GM12878 (cell line): Measurements from ENCODE around the gene TESK1. TPM values are rescaled to one million over a fixed set of nuclear protein-coding genes. Genes with fewer than 3 reads are reported as not detected.

Experiments used
- ATAC-seq: fragments of 200-7000 bp; cut with Tn5 transposase; 3 replicates; pipeline ENCODE4 v1.9.1; 2020; ENCODE audit warnings: mild to moderate bottlenecking, moderate library complexity
- BruUV-seq: library from RNA; stranded (reverse); fragments of 400-500 nt; replicated peaks from 2 replicates; lab custom pipeline; 2021; lab: Mats Ljungman, UMichigan
- CTCF ChIA-PET: fragments of 300-600 bp; sonication (Branson Sonifier 250); formaldehyde crosslinking; extraction: SDS; loops from one replicate; lab custom pipeline; 2021; ENCODE audit warnings: inconsistent platforms; lab: Yijun Ruan, JAX
- POLR2A ChIA-PET: fragments of 350-600 bp; formaldehyde crosslinking; extraction: SDS; loops from one replicate; lab custom pipeline; 2021; ENCODE audit warnings: inconsistent platforms; lab: Charles Lee
- RAD21 ChIA-PET: fragments of 300-600 bp; sonication (Branson Sonifier 250); formaldehyde crosslinking; loops from one replicate; lab custom pipeline; 2023; ENCODE audit warnings: antibody characterized with exemption; ENCODE audit not compliant: unreplicated experiment; lab: Charles Lee
- SMC1A ChIA-PET: fragments of 300-600 bp; sonication (Branson Sonifier 250); formaldehyde crosslinking; loops from one replicate; lab custom pipeline; 2023; ENCODE audit not compliant: unreplicated experiment, uncharacterized antibody; lab: Charles Lee
- DNase-seq: peaks from one replicate; pipeline ENCODE4 v3.0.0-alpha.2; 2011; ENCODE audit warnings: low read depth, low spot score
- FAIRE-seq: peaks from 3 replicates; lab custom pipeline; 2011; peaks lifted over from hg19 to GRCh38; lab: Jason Lieb, UNC
- H2AFZ ChIP-seq: 2 replicates; pipeline ENCODE4 v1.6.0; 2011; ENCODE audit warnings: low read depth, low read length, control low read depth; ENCODE audit not compliant: control insufficient read depth
- H3K27ac ChIP-seq: 2 replicates; pipeline ENCODE4 v1.5.1; 2011; ENCODE audit warnings: control low read depth; ENCODE audit not compliant: control insufficient read depth, insufficient read depth
- H3K27me3 ChIP-seq, 2 experiments: replicated peaks in 1 of 2; 2 replicates each; pipeline versions ENCODE4 v1.6.0 to v1.6.1; 2011; ENCODE audit warnings: low read length in 1 of 2; ENCODE audit not compliant: control insufficient read depth in 2 of 2, insufficient read depth in 2 of 2
- H3K36me3 ChIP-seq, 2 experiments: 2 replicates each; pipeline ENCODE4 v1.5.1; 2011; ENCODE audit warnings: low read length in 1 of 2; ENCODE audit not compliant: control insufficient read depth in 2 of 2, insufficient read depth in 2 of 2
- H3K4me1 ChIP-seq: 2 replicates; pipeline ENCODE4 v1.6.1; 2011; ENCODE audit warnings: mild to moderate bottlenecking, low read length, moderate library complexity, mixed read lengths; ENCODE audit not compliant: control insufficient read depth, insufficient read depth
- H3K4me2 ChIP-seq: 2 replicates; pipeline ENCODE4 v1.6.0; 2011; ENCODE audit warnings: control low read depth; ENCODE audit not compliant: control insufficient read depth, insufficient read depth
- H3K4me3 ChIP-seq: fragments of 200-600 bp; sonication (generic); 2 replicates; pipeline ENCODE4 v1.5.1; 2016
- H3K79me2 ChIP-seq: 2 replicates; pipeline ENCODE4 v1.6.0; 2011; ENCODE audit warnings: low read length; ENCODE audit not compliant: control insufficient read depth, insufficient read depth
- H3K9ac ChIP-seq: 2 replicates; pipeline ENCODE4 v1.8.0; 2011; ENCODE audit warnings: low read length, control low read depth, mixed read lengths; ENCODE audit not compliant: control insufficient read depth, insufficient read depth
- H3K9me3 ChIP-seq: replicated peaks from 3 replicates; pipeline ENCODE4 v1.5.1; 2011; ENCODE audit warnings: mild to moderate bottlenecking, low read length; ENCODE audit not compliant: control insufficient read depth, insufficient read depth
- H4K20me1 ChIP-seq: 2 replicates; pipeline ENCODE4 v1.6.0; 2011; ENCODE audit not compliant: control insufficient read depth, insufficient read depth
- BRCA1 ChIP-seq: IDR thresholded peaks from 2 replicates; pipeline ENCODE4 v1.6.1; 2011; ENCODE audit warnings: low read depth, low read length, improper control_type of control experiment
- DPF2 ChIP-seq: fragments of 450-650 bp; IDR thresholded peaks from 2 replicates; pipeline ENCODE4 v1.6.1; 2017; ENCODE audit warnings: mild to moderate bottlenecking
- GATAD2B ChIP-seq: fragments of 450-650 bp; conservative IDR thresholded peaks from 2 replicates; pipeline ENCODE4 v1.6.1; 2017; ENCODE audit warnings: low read depth, mild to moderate bottlenecking, moderate library complexity
- MYB ChIP-seq: fragments of 150-350 bp; IDR thresholded peaks from 2 replicates; pipeline ENCODE4 v1.6.1; 2014; ENCODE audit warnings: mild to moderate bottlenecking, low read depth, low read length, borderline replicate concordance
- NR2C1 ChIP-seq: fragments of 450-650 bp; IDR thresholded peaks from 2 replicates; pipeline ENCODE4 v1.6.1; 2017; ENCODE audit warnings: antibody characterized with exemption, mild to moderate bottlenecking, moderate library complexity
- NRF1 ChIP-seq: conservative IDR thresholded peaks from 2 replicates; pipeline ENCODE4 v1.6.1; 2011; ENCODE audit warnings: mild to moderate bottlenecking, low read depth, low read length, improper control_type of control experiment
- POLR2AphosphoS2 ChIP-seq: IDR thresholded peaks from 2 replicates; pipeline ENCODE4 v1.6.1; 2011; ENCODE audit warnings: low read depth, mild to moderate bottlenecking, low read length, improper control_type of control experiment, moderate library complexity
- POLR2AphosphoS5 ChIP-seq: IDR thresholded peaks from 2 replicates; pipeline ENCODE4 v1.6.1; 2011; ENCODE audit warnings: mild to moderate bottlenecking, low read length, inconsistent platforms
- RB1 ChIP-seq: fragments of 450-650 bp; formaldehyde crosslinking; IDR thresholded peaks from 2 replicates; pipeline ENCODE4 v1.6.1; 2017; ENCODE audit warnings: mild to moderate bottlenecking, borderline replicate concordance
- RCOR1 ChIP-seq: conservative IDR thresholded peaks from 2 replicates; pipeline ENCODE4 v1.6.1; 2012; ENCODE audit warnings: low read depth, low read length, improper control_type of control experiment
- SMARCA5 ChIP-seq: fragments of 450-650 bp; IDR thresholded peaks from 2 replicates; pipeline ENCODE4 v1.6.1; 2017; ENCODE audit warnings: mild to moderate bottlenecking
- SPI1 ChIP-seq: IDR thresholded peaks from 2 replicates; pipeline ENCODE4 v1.6.1; 2011; ENCODE audit warnings: low read depth, mild to moderate bottlenecking, low read length, moderate library complexity, borderline replicate concordance; ENCODE audit not compliant: insufficient read depth
- SUPT20H ChIP-seq: IDR thresholded peaks from 2 replicates; pipeline ENCODE4 v1.6.1; 2011; ENCODE audit warnings: low read depth, mild to moderate bottlenecking, low read length, moderate library complexity, borderline replicate concordance; ENCODE audit not compliant: control insufficient read depth
- TARDBP ChIP-seq: IDR thresholded peaks from 2 replicates; pipeline ENCODE4 v1.6.1; 2016; ENCODE audit warnings: borderline replicate concordance
- TBL1XR1 ChIP-seq: IDR thresholded peaks from 2 replicates; pipeline ENCODE4 v1.6.1; 2012; ENCODE audit warnings: low read depth, low read length, improper control_type of control experiment
- TCF3 ChIP-seq: IDR thresholded peaks from 2 replicates; pipeline ENCODE4 v1.6.1; 2012; ENCODE audit warnings: low read depth, mild to moderate bottlenecking, low read length, borderline replicate concordance; ENCODE audit not compliant: insufficient read depth
- WRNIP1 ChIP-seq: IDR thresholded peaks from 2 replicates; pipeline ENCODE4 v1.6.1; 2011; ENCODE audit warnings: low read depth, low read length, improper control_type of control experiment, borderline replicate concordance
- WGBS: methylation state at CpG from one replicate; pipeline ENCODE4 v1.1.6; 2016; ENCODE audit warnings: low lambda C conversion rate; ENCODE audit not compliant: insufficient replicate concordance, insufficient coverage; ENCODE audit errors: missing lambda C conversion rate; 5-methylcytosine and 5-hydroxymethylcytosine counted together
- in situ Hi-C: fragments of 300-500 bp; cut with MboI; formaldehyde crosslinking; loops from 9 replicates; pipeline ENCODE4 v1.14.3; 2018; ENCODE audit warnings: mixed read lengths
- intact Hi-C: fragments of 100-400 bp; cut with micrococcal nuclease; formaldehyde crosslinking; loops from one replicate; pipeline ENCODE4 v1.14.2; 2022; ENCODE audit not compliant: unreplicated experiment
- polyA plus RNA-seq, 11 experiments: library from polyadenylated mRNA; depleted of rRNA in 4 of 11; unstranded in 6 of 11; stranded (reverse) in 5 of 11; fragments of >200 nt; fragmentation: Nextera tagmentation in 4 of 11; fragmentation: Illumina TruSeq in 1 of 11; extraction: Ambion mirVana in 4 of 11; extraction: Trizol in 1 of 11; gene quantifications; 1 replicate in 1 of 11; 2 replicates in 10 of 11; pipeline versions ENCODE4 v1.2.1 to v1.2.3, GENCODE V29; 2011 to 2016; ENCODE audit warnings: inconsistent platforms in 2 of 11, missing spikeins in 2 of 11, low read depth in 1 of 11
- total RNA-seq, 4 experiments: library from RNA; depleted of rRNA in 3 of 4; stranded (reverse); fragments of >200 nt in 3 of 4; fragmentation: Illumina TruSeq in 1 of 4; extraction: Trizol in 1 of 4; gene quantifications; 2 replicates each; pipeline versions ENCODE4 v1.2.1 to v1.2.3, GENCODE V29; 2013 to 2021
- TF ChIP-seq, protein P1 (sequence below): fragments of 450-650 bp; IDR thresholded peaks from 2 replicates; pipeline ENCODE4 v1.6.1; 2017; ENCODE audit warnings: mild to moderate bottlenecking, low read depth, inconsistent platforms; ENCODE audit not compliant: poor library complexity, severe bottlenecking
- TF ChIP-seq, protein P2 (sequence below): fragments of 150-350 bp; IDR thresholded peaks from 2 replicates; pipeline ENCODE4 v1.6.1; 2016; ENCODE audit warnings: low read depth, low read length

TESK1 gene
- total and polyA plus RNA-seq, 10 of the 15 experiments (the other 5 are each of a cell fraction or from before 2014, with no cell fraction given), result 0.16 to 19.5 (median 7.9) TPM; not detected in 1

- H3K9me3 ChIP-seq, result no peaks in the 10 kb centered on the region
- H3K4me2 ChIP-seq, result peak within 1 kb of the TSS; percentile 92
- ATAC-seq (peak; percentile 16), FAIRE-seq (peak; percentile 61), DNase-seq (no peak)
- intact Hi-C loops (no loop called here), in situ Hi-C loops (no loop called here)
- peak within 1 kb of the TSS; percentile 64 for H3K9ac ChIP-seq
- H3K27ac ChIP-seq, result peak within 1 kb of the TSS; percentile 57
- H3K4me3 ChIP-seq, result peak within 1 kb of the TSS; percentile 72
- ChIA-PET SMC1A (interaction anchor here (1.1 to 2.9 kb wide), 4 partner anchors 9 to 112 kb away, joined by 3 to 13 read pairs (median 6); partner anchors contain the start of gene TESK1), RAD21 (interaction anchor here (2.6 to 3.5 kb wide), 3 partner anchors 13 to 113 kb away, joined by 11 to 17 read pairs (median 14); partner anchors contain the start of genes CREB3, TESK1 and TLN1), CTCF (interaction anchor here (1.3 to 9.0 kb wide), 8 partner anchors 11 to 208 kb away, joined by 4 to 101 read pairs (median 6); partner anchors contain the start of genes ARHGEF39, SIT1 and TESK1), POLR2A (interaction anchor here (0.5 to 6.6 kb wide), 5 partner anchors 14 to 46 kb away, joined by 3 to 85 read pairs (median 18); partner anchors contain the start of genes ARHGEF39, CCDC107, RMRP and TESK1)
- H2AFZ ChIP-seq, result peak within 1 kb of the TSS; percentile 88
- no peaks in the 10 kb centered on the region; the same call in 1 of the 2 replicates for H3K79me2 ChIP-seq
- WGBS, result 23% methylated on average over 7 of the region's 7 CpGs
- H4K20me1 ChIP-seq, result no peaks in the 10 kb centered on the region
- BruUV-seq, result no TSS peak
- no peaks in the 10 kb centered on the region for H3K36me3 ChIP-seq
- H3K27me3 ChIP-seq, result no peaks in the 10 kb centered on the region; a peak in 1 of 4 replicates
- peaks cover 44% of the 10 kb centered on the region for H3K4me1 ChIP-seq
- TF ChIP-seq, protein P1, sequence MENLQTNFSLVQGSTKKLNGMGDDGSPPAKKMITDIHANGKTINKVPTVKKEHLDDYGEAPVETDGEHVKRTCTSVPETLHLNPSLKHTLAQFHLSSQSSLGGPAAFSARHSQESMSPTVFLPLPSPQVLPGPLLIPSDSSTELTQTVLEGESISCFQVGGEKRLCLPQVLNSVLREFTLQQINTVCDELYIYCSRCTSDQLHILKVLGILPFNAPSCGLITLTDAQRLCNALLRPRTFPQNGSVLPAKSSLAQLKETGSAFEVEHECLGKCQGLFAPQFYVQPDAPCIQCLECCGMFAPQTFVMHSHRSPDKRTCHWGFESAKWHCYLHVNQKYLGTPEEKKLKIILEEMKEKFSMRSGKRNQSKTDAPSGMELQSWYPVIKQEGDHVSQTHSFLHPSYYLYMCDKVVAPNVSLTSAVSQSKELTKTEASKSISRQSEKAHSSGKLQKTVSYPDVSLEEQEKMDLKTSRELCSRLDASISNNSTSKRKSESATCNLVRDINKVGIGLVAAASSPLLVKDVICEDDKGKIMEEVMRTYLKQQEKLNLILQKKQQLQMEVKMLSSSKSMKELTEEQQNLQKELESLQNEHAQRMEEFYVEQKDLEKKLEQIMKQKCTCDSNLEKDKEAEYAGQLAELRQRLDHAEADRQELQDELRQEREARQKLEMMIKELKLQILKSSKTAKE, result no peak
- TF ChIP-seq, protein P2, sequence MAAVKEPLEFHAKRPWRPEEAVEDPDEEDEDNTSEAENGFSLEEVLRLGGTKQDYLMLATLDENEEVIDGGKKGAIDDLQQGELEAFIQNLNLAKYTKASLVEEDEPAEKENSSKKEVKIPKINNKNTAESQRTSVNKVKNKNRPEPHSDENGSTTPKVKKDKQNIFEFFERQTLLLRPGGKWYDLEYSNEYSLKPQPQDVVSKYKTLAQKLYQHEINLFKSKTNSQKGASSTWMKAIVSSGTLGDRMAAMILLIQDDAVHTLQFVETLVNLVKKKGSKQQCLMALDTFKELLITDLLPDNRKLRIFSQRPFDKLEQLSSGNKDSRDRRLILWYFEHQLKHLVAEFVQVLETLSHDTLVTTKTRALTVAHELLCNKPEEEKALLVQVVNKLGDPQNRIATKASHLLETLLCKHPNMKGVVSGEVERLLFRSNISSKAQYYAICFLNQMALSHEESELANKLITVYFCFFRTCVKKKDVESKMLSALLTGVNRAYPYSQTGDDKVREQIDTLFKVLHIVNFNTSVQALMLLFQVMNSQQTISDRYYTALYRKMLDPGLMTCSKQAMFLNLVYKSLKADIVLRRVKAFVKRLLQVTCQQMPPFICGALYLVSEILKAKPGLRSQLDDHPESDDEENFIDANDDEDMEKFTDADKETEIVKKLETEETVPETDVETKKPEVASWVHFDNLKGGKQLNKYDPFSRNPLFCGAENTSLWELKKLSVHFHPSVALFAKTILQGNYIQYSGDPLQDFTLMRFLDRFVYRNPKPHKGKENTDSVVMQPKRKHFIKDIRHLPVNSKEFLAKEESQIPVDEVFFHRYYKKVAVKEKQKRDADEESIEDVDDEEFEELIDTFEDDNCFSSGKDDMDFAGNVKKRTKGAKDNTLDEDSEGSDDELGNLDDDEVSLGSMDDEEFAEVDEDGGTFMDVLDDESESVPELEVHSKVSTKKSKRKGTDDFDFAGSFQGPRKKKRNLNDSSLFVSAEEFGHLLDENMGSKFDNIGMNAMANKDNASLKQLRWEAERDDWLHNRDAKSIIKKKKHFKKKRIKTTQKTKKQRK, result no peak
- no peak for TF ChIP-seq NR2C1
- TF ChIP-seq DPF2, result 0 out of 2 replicates have a peak, but pooled peaks have one; percentile 14
- TF ChIP-seq TARDBP, result no peak
- no peak for TF ChIP-seq SMARCA5
- no peak for TF ChIP-seq NRF1
- TF ChIP-seq GATAD2B, result no peak
- 0 out of 2 replicates have a peak, but pooled peaks have one; percentile 10 for TF ChIP-seq WRNIP1
- no peak for TF ChIP-seq TCF3
- TF ChIP-seq SPI1, result 0 out of 2 replicates have a peak, but pooled peaks have one; percentile 30
- TF ChIP-seq BRCA1, result no peak
- TF ChIP-seq POLR2AphosphoS2, result no peak
- TF ChIP-seq MYB, result no peak
- TF ChIP-seq SUPT20H, result no peak
- TF ChIP-seq TBL1XR1, result no peak
- no peak for TF ChIP-seq RCOR1
- TF ChIP-seq POLR2AphosphoS5, result 0 out of 2 replicates have a peak, but pooled peaks have one; percentile 26
- TF ChIP-seq RB1, result no peak
Observed at GRCh38 chr9:35618325-35618727, 13.3 kb downstream of the TESK1 start, which contains the start of gene CD72. CD72 (minus strand) TSS chr9:35618413; CDS start chr9:35618303, 110 bp downstream.
